GM21737 (cell line): ENCODE data around the gene FARP1.

ENCODE experiments used
- ATAC-seq: cut with Tn5 transposase; IDR thresholded peaks from one replicate; pipeline ENCODE4 v1.9.1; 2021; ENCODE audit warnings: mild to moderate bottlenecking, moderate library complexity; ENCODE audit not compliant: unreplicated experiment

Gene FARP1

GRCh38 chr13:98129059-98129746 is 13.7 kb upstream of the FARP1 start:
- ATAC-seq: no peak

GRCh38 chr13:98133946-98134345 is 8.9 kb upstream of the FARP1 start:
- ATAC-seq: peak; percentile 77

- ATAC-seq: no peak
Measured at GRCh38 chr13:98134901-98135300, 8.0 kb upstream of the FARP1 start.

GRCh38 chr13:98141091-98141490 is 1.8 kb upstream of the FARP1 start:
- no peak for ATAC-seq

GRCh38 chr13:98141509-98142379 is 1.1 kb upstream of the FARP1 start:
- no peak for ATAC-seq

- ATAC-seq: peak; percentile 25
Measured at GRCh38 chr13:98143157-98143553, 261 bp downstream of the FARP1 start.

- no peak for ATAC-seq
Measured at GRCh38 chr13:98143601-98144026, 720 bp downstream of the FARP1 start.

- ATAC-seq: no peak
Measured at GRCh38 chr13:98144027-98144741, 1.3 kb downstream of the FARP1 start.

- no peak for ATAC-seq
Measured at GRCh38 chr13:98144801-98145350, 2.0 kb downstream of the FARP1 start.

- ATAC-seq: no peak
Measured at GRCh38 chr13:98147521-98147920, 4.6 kb downstream of the FARP1 start.

GRCh38 chr13:98150832-98151479 is 8.1 kb downstream of the FARP1 start:
- no peak for ATAC-seq

- ATAC-seq: no peak
Measured at GRCh38 chr13:98155475-98156109, 12.7 kb downstream of the FARP1 start.

GRCh38 chr13:98156259-98156658 is 13.4 kb downstream of the FARP1 start:
- ATAC-seq: no peak

- no peak for ATAC-seq
Measured at GRCh38 chr13:98157188-98157587, 14.3 kb downstream of the FARP1 start.

- no peak for ATAC-seq
Measured at GRCh38 chr13:98157609-98158008, 14.7 kb downstream of the FARP1 start.

- ATAC-seq: no peak
Measured at GRCh38 chr13:98158172-98158899, 15.4 kb downstream of the FARP1 start.

- ATAC-seq: no peak
Measured at GRCh38 chr13:98162935-98163334, 20.0 kb downstream of the FARP1 start.

- ATAC-seq: no peak
Measured at GRCh38 chr13:98169331-98169730, 26.4 kb downstream of the FARP1 start.

- no peak for ATAC-seq
Measured at GRCh38 chr13:98171900-98172589, 29.2 kb downstream of the FARP1 start.
